H4 (cell line): ENCODE results near the gene GNB1. TPM values are rescaled to one million over a fixed set of nuclear protein-coding genes. Genes with fewer than 3 reads are reported as not detected.
A peak's percentile ranks its signal among the peaks of the same experiment; 100 is the strongest.
"Not testable (repeated sequence)": the region's sequence is repeated elsewhere in the genome, so short reads cannot be mapped to it uniquely, and the experiment has no call there.

ENCODE experiments used
- DNase-seq: peaks from one replicate; pipeline ENCODE4 v3.0.0-alpha.2; 2015; ENCODE audit warnings: low spot score
- total RNA-seq: library from RNA; depleted of rRNA; stranded (reverse); fragments of >200 nt; shearing (Covaris generic); gene quantifications from 2 replicates; pipeline ENCODE4 v1.2.3, GENCODE V29; 2014

The GNB1 gene
- total RNA-seq, 1 experiment from 2014 or later: 75.8 TPM

GRCh38 chr1:1859970-1860697, 30.8 kb downstream of the GNB1 start:
- DNase-seq: not testable (repeated sequence)

DNA sequence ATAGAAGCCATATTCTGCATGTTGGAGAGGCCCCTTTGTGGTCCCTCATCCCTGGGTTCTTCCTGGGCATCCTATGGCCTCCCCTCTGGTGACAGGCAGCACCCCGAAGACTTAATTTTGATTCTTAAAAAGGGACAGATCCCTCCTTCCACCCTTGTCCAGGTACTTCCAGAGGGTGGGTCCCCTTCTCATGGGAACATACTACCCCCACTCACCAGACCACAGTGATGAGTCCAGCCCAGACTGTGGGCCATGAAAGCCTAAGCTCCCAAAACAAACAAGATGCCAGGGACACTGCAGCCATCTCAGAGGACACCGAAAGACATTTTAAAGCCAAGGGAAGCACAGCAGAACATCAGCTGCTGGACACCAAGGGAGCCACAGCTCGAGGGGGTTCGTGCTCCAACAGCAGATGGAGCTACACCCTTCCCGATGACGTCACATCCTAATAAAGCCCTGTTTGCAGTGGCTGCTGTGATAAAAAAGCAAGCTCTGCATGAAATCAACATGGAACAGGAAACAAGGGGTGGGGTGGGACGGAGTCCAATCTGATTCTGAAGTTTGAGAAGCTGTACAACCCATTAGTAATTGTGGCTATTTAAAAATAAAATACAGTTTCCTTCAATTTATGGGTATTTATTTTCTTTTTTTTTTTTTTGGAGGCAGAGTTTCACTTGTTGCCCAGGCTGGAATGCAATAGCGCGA, 32.4 kb downstream of the GNB1 start:
- peak; percentile 85 for DNase-seq

DNA sequence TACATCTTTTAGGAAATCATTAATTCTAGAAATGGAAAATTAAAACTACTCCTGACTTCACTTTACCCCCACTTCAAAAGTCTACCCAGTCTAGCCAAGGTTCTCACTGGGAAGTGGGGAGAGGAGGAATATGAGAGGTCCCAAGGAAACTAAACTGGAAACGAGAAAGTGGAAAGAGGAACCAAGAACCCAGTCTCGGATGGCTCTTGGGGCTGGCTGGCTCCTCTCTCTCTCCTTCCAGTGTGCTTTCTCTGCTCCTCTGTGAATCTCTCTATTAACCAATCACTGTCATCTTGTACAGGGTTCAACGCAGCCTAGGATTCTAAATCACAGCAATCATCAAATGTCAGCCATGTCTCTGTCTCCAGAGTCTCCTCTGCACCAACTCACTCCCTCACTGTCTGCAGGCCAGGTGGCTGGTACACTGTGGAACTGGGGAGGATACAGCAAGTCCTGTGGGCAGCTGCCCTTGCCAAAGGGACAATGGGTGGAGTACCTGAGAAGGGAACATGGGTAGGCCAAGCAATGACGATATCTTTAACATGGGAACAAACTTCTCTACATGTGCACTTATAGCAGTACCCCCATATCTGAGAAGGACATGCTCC, 33.7 kb downstream of the GNB1 start:
- no peak for DNase-seq

DNA sequence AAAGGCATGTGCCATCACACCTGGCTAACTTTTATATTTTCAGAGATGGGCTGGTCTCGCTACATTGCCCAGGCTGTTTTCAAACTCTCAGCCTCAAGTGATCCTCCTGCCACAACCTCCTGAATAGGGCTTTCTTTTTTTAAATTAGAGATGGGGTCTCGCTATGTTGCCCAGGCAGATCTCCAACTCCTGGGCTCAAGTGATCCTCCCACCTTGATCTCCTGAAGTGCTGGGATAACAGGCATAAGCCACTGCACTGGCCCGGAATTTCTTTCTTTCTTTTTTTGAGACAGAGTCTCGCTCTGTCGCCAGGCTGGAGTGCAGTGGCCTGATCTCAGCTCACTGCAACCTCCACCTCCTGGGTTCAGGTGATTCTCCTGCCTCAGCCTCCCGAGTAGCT, 34.7 kb downstream of the GNB1 start:
- not testable (repeated sequence) for DNase-seq

DNA sequence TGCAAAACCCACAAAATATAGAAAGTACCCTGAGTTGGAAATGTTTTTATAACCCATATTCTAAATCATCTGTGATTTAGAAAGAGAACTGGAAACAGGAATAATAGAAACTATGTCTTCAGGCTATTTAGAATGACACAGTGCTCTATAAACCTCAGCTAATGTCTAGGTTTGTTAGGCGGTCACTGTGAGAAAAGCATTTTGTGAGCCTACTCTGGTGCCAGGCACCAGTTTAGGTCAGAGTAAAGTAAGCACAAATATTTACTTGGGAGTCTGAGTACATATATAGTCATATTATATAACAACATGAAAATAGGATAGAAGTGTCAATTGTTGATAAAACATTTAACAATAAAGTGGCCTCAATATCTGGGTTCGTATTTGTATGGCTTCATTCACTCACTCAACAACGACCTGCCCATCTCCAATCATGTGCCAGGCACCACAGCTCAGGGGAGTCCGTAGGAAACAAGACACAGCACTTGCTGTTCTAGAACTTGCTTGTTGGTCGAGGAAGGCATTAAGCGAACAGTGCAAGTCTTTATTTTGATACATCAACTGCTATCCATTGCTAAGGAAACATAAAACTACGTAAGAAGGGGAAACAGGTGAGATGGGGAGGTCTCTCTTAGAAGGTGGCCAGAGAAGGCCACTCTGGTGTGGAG, 37.2 kb downstream of the GNB1 start:
- DNase-seq: no peak

GRCh38 chr1:1852619-1853414, 38.1 kb downstream of the GNB1 start:
- DNase-seq: no peak

DNA sequence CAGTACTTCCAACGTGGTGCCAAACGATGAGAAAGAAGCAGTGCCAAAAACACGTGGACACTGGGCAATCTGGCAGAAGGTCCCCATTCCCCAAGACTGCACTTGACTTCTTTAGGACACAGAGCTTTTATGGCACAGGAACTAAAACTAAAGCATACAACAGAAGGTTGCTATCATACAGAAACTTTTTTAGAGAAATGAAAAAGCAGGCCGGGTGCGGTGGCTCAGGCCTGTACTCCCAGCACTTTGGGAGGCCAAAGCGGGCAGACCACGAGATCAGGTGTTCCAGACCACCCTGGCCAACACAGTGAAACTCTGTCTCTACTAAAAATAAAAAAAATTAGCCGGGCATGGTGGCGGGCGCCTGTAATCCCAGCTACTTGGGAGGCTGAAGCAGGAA, 43.0 kb downstream of the GNB1 start:
- DNase-seq: no peak

GRCh38 chr1:1847061-1847850, 43.6 kb downstream of the GNB1 start:
- DNase-seq: no peak

GRCh38 chr1:1846386-1846918, 44.4 kb downstream of the GNB1 start:
- no peak for DNase-seq

GRCh38 chr1:1842360-1843146, 48.3 kb downstream of the GNB1 start:
- no peak for DNase-seq

- DNase-seq: no peak
Observed at GRCh38 chr1:1841575-1841995, 49.3 kb downstream of the GNB1 start.

DNA sequence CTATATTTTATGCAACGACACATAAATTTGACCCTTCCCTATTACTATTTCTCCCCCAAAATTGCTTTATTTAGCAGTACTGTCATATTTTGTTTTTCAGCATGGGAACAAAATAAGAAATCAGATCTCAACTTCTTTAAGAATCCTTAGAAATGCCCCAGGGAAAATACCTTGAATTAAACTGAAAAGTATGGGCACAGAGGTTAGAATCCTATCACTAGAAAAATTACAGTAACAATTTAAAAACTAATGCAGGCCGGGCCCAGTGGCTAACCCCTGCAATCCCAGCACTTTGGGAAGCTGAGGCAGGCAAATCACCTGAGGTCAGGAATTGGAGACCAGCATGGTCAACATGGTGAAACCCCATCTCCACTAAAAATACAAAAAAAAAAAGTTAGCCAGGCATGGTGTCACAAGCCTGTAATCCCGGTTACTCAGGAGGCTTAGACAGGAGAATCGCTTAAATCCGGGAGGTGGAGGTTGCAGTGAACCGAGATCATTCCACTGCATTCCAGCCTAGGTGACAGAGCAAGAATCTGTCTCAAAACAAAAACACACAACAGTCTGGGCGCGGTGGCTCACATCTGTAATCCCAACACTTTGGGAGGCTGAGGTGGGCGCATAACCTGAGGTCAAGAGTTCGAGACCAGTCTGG, 51.4 kb downstream of the GNB1 start:
- DNase-seq: no peak

- no peak for DNase-seq
Observed at GRCh38 chr1:1836119-1836518, 54.8 kb downstream of the GNB1 start.

DNA sequence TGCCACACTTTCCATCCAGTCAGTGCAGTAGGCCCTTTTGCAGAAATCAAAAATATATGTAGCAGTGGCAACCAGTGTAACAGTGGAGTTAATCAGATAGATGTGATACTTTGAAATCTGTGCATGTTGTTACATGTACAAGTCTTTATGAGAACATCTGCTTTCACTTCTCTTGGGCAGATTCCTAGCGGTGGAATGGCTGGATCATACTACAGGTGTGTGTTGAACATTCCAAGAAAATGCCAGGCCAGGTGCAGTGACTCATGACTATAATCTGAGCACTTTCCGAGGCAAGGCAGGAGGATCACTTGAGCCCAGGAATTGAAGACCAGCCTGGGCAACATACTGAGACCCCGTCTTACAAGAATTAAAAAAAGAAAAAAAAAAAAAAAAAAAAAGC, 55.3 kb downstream of the GNB1 start:
- no peak for DNase-seq

DNA sequence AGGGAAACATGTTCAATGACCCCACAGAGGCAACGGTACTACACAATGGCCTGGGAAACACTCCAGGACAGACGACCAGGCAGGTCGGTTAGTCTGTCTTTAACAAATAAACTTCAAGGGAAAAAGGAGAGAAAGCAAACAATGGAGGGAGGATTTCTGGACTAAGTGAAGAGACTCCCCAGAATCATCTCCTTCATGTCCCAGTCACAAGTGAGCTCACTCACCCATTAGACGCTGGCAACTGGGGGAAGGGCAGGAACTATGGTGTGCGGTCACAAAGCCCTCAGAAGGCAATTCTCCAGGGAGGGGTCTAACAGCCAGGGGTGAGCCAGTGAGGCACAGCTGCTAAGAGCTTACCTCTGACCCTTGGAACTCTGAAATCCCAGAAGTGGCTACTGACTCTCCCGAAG, 57.0 kb downstream of the GNB1 start:
- no peak for DNase-seq

DNA sequence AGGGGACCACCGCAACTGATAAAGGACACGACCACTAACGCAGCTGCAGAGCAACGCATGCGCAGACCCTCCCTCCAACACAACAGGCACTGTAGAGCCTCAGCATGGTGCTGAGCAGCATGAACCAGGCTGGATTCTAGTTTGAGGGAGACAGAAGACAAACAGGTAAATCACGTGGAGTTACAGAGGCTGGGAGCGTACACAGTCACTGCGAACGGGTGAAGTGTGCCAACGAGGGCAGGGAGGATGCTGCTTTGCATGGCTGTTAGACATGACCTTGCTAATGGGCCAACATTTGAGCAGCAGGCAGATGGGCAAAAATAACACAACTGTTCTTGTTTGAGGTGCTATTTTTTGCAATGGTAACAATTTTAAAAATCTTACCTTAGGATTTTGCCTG, 57.4 kb downstream of the GNB1 start:
- no peak for DNase-seq

- DNase-seq: no peak
Observed at GRCh38 chr1:1832820-1833219, 58.1 kb downstream of the GNB1 start.

DNA sequence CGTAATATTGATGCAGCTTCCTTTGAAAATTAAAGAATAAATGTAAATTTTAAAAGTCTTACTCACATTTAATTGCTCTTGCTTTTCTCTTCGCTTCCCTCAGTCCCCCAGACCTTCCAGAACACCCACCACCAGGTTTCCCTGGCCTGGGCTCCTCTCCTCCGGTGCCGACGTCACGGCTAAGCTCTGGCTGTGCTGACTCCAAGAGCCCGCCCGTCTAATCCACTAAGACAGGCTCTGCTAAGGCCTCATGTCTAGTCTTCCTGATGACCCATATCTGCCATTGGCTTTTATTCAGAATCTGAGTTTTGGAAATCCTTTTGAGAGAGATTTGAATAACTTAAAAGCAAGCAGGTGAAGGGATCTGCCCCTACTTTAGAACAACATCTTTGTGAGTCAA, 58.7 kb downstream of the GNB1 start:
- no peak for DNase-seq
